GM18498 (cell line): ENCODE measurements around the gene ATL2.
"Not testable (repeated sequence)": the region's sequence is repeated elsewhere in the genome, so short reads cannot be mapped to it uniquely, and the experiment has no call there.

Experiments used
- ATAC-seq: cut with Tn5 transposase; IDR thresholded peaks from one replicate; pipeline ENCODE4 v1.9.1; 2021; ENCODE audit warnings: mild to moderate bottlenecking, moderate library complexity; ENCODE audit not compliant: unreplicated experiment

The ATL2 gene

DNA sequence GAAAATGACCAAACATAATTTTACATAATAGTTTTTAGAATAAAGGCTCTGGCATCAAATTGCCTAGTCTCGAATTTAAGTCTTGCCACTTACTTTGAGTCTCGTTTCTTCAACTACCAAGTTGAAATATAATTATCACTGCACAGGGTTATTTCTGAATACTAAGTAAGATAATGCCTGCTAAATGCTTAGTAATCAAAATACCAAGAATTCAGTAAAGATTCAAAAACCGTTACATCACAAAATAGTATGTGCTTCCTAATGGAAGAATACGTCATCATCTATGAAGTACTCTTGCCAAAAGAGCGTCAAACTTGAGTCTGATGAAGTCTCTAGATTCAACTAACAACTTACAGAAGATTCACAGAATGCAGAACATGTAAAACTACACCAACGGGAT lies 40.5 kb downstream of the ATL2 start:
- ATAC-seq: no peak

DNA sequence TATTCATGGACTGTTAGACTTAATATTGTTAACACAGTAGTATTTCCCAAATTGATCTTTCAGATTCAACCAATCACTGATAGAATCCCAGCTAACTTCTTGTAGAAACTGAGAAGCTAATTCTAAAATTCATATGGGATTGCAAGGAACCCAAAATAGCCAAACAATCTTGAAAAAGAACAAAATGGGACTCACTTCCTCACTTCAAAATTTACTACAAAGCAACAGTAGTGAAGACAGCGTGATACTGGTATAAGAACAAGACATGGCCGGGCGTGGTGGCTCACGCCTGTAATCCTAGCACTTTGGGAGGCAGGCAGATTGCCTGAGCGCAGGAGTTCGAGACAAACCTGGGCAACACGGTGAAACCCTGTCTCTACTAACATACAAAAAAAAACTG lies 46.3 kb downstream of the ATL2 start:
- no peak for ATAC-seq

DNA sequence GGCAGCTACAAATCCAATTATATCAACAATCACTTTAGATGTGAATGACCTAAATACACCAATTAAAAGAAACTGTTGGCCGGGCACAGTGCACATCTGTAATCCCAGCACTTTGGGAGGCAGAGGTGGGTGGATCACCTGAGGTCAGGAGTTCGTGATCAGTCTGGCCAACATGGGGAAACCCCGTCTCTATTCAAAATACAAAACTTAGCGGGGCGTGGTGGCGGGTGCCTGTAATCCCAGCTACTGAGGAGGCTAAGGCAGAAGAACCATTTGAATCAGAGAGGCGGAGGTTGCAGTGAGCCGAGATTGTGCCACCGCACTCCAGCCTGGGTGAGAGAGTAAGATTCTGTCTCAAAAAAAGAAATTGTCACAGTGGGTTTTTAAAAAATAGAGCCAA lies 49.5 kb downstream of the ATL2 start:
- ATAC-seq: no peak

DNA sequence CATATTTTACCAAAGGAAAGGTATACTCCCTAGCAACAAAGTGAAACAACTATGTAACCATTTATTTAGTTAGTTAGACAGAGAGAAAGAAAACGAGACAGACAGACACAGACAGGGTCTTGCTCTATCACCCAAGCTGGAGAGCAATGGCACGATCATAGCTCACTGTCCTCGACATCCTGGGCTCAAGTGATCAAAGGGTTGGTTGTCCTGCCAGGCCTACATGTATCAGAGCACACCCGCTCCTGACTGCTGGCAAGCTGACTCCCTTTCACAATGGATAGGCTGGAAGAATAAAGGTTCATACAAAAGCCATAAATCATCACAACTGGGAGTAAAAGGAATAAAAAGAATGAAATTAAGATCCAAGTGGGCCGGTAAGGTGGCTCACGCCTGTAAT lies 53.5 kb downstream of the ATL2 start:
- no peak for ATAC-seq

DNA sequence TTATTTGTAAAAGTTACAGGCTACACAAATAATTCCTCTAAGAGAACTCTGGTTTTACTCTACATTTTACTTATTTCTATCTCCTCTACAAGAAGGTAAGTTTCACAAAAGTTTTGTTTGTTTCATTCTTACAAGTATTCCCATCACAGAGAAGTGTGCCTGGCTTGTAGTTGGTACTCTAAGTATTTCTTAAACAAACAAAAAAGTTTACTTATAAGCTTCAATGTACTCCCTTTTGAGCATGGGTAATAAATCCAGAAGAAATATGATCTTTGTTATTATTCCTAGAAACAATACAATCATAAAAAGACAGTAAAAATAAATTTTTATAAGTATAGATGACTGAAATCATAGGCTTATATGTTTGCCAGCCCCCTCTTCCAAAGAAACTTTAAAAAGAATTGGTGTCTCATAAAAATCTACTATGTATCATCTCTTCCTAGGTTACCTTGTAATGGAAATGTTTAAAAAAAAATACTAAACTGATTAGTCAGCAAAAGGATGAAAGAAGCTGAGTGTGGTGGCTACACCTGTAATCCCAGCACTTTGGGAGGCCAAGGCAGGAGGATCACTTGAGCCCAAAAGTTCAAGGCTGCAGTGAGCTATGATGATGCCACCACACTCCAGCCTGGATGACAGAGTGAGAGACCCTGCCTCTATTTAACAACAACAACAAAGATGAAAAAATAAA lies 54.7 kb downstream of the ATL2 start:
- no peak for ATAC-seq

DNA sequence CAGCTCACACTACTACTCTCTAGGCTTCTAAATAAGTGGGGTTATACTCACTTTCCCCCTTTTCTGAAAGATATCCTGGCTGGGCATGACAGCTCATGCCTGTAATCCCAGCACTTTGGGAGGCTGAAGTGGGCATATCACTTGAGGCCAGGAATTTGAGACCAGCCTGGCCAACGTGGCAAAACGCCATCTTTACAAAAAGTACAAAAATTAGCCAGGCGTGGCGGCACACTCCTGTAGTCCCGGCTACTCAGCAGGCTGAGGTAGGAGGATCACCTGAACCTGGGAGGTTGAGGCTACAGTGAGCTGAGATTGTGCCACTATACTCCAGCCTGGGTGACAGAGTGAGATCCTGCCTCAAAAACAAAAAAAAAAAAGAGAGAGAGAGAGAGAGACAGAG lies 57.8 kb downstream of the ATL2 start:
- not testable (repeated sequence) for ATAC-seq

DNA sequence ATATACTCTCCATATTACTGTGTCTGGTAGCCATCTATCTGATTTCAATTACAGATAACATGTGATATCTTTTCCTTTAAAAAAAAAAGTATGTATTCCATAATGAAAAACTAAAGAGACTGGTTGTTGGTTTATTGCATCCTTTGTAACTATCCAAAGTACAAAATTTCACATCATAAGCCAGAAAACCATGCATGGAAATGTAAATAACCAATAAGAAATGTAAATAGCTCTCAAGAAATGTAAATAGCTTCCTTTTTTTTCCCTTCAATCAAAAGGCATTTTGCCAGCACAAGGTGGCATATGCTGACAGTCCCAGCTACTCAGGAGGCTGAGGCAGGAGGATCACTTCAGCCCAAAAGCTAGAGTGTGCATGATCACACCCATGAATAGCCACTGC lies 59.3 kb downstream of the ATL2 start:
- ATAC-seq: no peak

DNA sequence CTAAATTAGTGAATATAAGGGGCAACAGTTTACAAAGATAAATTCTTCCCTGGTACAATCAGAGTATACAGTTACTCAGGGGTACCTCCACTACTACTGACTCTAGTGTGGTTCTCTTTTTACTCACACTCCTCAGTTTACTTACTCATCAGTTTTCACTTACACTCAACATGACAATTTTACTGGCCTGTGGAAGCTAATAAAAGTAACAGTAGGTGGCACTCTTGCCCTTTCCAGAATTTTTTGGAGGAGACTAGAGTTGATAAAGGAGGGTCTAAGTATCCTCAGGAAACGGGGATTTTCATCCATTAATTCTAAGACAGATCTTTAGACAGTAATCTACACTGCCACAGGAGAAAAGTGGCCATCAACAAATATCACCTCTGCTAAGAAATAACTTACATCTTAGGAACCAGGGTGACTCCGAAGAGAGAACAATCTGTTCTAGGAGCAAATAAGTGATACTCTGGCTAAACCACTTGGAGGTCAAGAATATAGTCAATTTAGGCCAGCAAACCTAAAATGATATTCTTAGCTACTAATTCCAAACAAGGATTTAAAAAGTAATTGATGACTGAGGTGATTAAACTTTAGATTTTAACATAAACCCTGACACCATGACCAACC lies 61.3 kb downstream of the ATL2 start:
- no peak for ATAC-seq

DNA sequence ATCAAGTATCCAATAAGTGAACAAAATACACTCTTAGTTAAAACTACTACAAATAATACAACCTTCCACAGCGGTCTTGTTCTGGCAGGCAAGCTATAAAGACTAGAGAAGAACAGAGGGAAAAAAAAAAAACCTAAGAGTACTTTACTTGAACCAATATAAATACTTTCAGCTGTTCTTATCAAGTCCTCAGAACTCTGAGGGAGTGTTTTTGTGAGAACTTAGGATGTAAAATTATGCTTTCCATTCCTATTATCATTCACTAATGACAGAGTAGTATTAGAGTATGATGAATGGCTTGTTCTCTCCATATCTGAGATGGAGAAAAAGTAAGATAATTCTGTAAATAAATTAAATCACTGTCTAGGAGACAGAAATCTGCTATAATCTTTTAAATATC lies 68.3 kb downstream of the ATL2 start:
- ATAC-seq: no peak

DNA sequence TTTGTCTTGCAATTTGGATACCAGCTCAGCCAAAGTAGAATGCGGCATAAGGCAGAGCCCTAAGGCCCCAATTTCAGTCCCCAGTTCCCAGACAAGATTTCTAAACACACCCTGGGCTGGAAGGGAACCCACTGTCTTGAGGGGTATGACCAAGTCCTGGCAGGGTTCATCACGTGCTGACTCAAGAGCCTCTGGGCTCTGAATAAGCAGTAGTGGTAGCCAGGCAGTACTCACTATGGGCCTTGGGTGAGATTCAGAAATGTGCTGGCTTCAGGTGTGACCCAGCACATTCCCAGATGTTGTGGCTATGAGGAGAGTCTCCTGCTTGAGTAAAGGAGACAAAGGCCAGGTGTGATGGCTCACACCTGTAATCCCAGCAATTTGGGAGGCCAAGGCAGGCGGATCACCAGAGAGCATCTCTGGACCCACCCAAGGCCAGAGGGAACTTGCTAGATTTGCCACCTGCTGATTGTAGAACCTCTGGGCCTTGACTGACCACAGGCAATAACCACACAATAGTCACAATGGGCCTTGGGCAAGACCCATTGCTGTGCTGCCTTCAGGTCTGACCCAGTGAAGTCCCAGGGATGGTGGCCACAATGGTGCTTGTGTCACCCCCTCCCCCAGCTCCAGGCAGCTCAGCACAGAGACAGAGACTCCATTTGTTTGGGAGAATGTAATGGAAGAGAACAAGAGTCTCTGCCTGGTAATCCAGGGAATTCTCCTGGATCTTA lies 74.9 kb downstream of the ATL2 start:
- ATAC-seq: peak; percentile 33

DNA sequence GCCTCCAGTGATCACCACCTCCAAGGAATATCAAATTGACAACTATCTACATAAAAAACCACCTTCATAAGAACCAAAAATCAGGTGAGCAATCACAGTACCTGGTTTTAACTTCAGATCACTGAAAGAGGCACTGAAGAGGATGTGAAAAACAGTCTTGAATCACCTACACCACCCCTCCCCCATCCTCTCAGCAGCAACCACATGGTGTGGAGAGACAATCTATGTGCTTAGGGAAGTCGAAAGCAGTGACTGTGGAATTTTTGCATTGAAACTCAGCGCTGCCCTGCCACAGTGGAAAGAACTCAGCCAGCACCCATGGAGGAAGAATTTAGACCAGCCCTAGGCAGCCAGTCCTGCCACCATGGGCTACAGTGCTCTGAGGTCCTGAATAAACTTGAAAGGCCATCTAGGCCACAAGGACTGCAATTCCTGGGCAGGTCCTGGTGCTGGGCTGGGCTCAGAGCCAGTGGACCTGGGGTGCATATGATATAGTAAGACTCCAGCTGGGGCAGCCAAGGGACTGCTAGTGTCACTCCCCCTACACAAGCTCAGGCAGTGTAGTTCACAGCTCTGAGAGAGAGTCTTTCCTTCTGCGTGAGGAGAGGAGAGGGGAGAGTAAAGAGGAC lies 75.6 kb downstream of the ATL2 start:
- peak; percentile 79 for ATAC-seq

DNA sequence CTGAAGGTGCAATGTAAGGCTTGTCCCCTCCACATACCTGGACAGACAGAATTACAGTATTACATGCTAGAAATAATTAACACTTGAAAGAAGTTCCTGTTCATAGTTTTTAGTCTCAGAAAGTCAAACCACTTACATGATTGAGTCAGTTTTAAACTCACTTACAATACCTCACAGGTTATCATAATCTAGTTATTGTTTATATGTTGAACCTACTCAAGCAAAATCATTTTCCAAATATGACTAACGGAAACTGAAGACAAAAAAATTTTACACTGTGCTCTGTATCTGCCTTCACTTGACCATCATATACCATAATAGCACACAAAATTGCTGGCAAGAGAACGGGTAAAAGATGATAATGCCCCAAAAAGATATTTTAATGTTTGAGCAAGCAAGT lies 78.5 kb downstream of the ATL2 start:
- no peak for ATAC-seq

DNA sequence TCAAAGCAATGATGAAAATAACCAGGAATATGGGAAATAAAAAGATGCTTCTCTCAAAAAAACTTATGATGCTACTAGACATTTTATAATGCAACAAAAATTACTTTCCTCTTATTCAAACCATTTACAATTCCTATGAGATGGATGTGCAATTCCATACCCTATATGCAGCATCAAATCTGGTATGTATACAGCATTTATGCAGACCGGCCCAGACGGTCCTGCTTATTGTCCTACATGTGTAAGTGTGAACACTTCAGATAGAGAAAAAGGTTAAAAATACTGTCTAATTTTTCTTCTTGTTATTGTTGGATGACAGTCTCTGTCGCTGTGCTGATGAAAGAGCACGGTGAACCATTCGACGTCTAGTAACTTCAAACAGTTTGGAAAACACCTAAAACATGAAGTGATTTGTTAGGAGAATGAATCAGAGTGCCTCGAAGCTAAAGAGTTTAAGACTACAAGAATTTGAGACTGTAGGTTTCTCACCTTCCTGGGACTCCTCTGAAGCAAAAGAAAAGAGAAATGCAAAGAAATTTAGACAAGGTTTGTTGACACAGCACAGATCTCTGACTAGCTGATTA lies 80.8 kb downstream of the ATL2 start:
- ATAC-seq: no peak

DNA sequence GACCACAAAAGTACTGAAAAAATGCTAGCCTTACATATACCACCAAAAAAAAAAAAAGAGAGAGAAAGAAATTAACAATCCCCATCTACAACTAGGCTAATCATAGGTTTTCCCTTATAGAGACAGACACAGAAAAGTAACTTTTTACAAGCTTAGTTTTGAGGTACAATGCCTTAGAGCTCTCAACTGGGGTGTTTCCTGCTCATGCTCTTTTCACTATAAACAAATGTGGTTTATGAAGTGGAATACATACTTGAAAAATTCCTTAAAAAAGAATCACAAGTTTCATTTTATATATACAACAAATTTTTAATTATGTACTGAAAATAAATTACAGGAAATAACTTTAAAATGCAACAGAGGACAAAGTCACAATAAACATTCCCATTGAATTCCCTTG lies 82.5 kb downstream of the ATL2 start:
- no peak for ATAC-seq

DNA sequence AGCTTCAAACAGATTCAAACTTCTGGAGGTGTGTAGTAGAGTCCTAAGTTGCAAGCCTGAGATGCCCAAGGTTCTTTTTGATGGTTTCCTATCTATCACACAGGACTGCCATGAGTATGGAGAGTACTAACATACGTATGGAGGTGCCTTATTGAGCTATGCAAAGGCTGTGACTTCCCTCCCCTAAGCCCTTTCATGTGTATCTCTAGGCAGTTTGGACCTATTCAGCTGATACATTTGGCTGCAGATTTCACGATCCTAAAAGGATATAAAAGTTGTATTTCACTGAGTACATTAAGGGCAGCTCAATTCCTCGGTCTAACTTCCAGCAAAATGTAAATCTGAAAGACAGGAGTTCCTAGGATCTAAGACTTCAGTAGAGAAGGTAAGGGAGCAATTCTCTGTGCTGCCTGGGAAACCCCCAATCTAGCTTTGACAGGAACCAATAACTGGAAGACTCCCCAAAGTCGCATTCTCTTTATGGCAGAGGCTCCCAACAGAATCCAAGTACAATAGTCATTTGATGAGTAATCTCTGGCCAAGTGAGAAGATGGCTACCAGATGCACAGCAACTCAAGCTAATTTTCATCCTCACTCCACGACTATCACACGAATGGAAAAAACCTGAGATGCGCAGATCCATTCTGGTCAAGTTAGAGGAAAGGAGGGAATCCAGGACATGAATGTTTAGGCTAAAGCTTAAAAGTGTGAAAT lies 83.8 kb downstream of the ATL2 start:
- ATAC-seq: no peak

DNA sequence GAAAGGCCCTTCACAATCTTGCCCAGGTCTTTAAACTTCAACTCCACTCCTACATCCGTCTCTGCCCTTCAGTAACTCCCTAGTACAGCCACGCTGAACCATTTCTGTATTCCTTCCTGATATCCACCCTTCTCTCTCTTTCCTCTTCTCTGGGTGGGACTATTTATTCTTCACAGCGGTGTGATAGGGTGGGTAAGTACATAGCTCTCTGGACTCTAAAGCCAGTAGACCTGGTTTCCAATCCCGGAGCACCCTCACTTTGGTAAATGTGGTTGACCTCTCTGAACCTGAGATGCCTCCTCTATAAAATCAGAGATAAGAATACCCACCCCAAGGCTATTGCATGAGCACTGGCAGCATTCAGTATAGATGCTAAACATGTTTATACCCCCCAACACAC lies 86.7 kb downstream of the ATL2 start:
- no peak for ATAC-seq

DNA sequence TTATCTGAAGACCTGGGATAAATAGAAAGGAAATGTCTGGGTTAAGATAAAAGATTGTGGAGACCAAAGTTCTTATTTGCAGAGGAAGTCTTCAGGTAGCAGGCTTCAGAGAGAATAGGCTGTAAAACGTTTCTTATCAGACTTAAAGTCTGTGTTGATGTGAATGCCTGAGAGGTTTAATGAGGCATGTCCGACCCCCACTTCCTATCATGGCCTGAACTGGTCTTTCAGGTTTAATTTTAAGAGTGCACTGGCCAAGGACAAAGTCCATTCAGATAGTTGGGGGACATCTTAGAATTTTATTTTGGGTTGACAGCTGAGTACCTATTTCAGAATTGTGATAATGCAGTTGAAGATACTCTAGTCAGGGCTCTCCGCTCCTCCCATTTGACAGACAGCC lies 92.1 kb downstream of the ATL2 start:
- no peak for ATAC-seq

DNA sequence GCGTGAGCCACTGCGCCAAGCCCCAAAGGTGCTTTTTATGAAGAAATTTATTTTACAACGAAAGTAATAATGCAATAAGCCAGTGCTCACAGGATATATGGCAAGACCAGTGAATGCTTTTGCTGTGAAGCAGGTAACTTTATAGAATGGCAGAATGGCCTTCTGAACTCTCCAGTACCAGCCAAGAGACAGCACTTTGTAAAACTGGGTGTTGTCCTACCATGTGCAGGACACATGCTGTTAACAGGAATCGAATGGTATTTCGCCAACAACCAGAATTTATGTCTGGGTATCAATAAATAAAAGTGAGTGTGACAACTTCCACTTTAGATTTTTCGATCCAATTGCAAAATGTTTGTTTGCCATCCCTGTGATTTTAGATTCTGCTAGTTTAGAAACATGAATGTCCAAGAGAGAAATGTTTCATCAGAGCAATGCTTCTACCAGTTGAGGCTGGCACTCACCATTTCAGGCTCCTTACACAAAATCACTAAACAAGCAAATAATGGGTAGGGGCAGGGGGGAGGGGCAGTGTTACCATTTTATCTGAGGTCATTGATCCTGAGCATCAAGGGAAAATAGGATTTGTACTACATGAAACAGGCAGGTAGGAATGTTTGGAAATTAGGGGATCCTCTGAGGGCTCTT lies 95.9 kb downstream of the ATL2 start:
- no peak for ATAC-seq

DNA sequence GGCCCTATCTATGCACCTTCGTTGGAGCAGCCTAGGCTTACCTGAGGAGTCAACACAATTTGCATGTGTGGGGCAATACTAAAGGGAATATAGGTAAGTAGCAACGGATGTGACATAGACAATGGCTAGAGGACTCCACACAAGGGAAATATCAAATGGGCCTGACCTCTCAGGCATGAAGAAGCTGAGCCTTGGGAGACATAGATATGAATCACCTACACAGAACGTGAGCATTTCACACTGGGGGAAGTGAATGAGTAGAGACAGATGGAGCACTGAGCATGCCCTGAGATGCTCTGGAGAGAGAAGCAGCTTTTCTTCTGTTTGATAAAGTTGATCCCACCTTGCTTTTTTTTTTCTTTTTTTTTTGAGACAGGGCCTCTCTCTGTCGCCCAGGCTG lies 97.9 kb downstream of the ATL2 start:
- no peak for ATAC-seq

DNA sequence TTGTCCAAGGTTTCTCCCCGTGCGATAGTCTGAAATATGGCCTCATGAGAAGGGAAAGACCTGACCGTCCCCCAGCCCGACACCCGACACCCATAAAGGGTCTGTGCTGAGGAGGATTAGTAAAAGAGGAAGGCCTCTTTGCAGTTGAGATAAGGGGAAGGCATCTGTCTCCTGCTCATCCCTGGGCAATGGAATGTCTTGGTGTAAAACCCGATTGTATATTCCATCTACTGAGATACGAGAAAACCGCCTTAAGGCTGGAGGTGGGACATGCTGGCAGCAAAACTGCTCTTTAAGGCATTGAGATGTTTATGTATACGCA lies 99.0 kb downstream of the ATL2 start:
- ATAC-seq: not testable (repeated sequence)
